Left lung (tissue), 10 donors: Measurements from ENCODE around the gene TTC17. TPM values are rescaled to one million over a fixed set of nuclear protein-coding genes. Genes with fewer than 3 reads are reported as not detected.

Experiments used
- ATAC-seq: fragments of 200-7000 bp; cut with Tn5 transposase; one replicate; pipeline ENCODE4 v1.9.1; 2020; ENCODE audit warnings: moderate library complexity
- DNase-seq, 4 donors: peaks; one replicate each; pipeline ENCODE4 v3.0.0-alpha.2; 2013 to 2020
- H3K27ac ChIP-seq, 2 donors: fragments of 200-600 bp; sonication (generic) in 1 of 2; one replicate each; pipeline versions ENCODE4 v1.5.0 to v1.8.0; 2020 to 2021
- H3K27me3 ChIP-seq, 2 donors: fragments of 200-600 bp; sonication (generic) in 1 of 2; one replicate each; pipeline versions ENCODE4 v1.5.0 to v1.8.0; 2020 to 2021
- H3K36me3 ChIP-seq, 2 donors: fragments of 200-600 bp; sonication (generic) in 1 of 2; one replicate each; pipeline versions ENCODE4 v1.5.0 to v1.8.0; 2020 to 2021
- H3K4me1 ChIP-seq, 2 donors: fragments of 200-600 bp; one replicate each; pipeline ENCODE4 v1.8.0; 2021
- H3K4me3 ChIP-seq, 2 donors: fragments of 200-600 bp; sonication (generic) in 1 of 2; one replicate each; pipeline versions ENCODE4 v1.5.0 to v1.8.0; 2020 to 2021; ENCODE audit warnings: mild to moderate bottlenecking in 1 of 2
- H3K9me3 ChIP-seq, 2 donors: fragments of 200-600 bp; sonication (generic) in 1 of 2; one replicate each; pipeline versions ENCODE4 v1.5.0 to v1.8.0; 2020 to 2021
- intact Hi-C, 2 donors: fragments of 100-400 bp; cut with DNase I; formaldehyde crosslinking; loops; one replicate each; pipeline versions ENCODE4 v1.11.2 to v1.14.2; 2022
- polyA plus RNA-seq, 6 donors: library from polyadenylated mRNA; unstranded; fragments of 120-200 nt; gene quantifications; one replicate each; pipeline ENCODE4 v1.2.1, GENCODE V29; 2013; ENCODE audit not compliant: insufficient read length in 6 of 6
- total RNA-seq, 2 donors: library from RNA; stranded (reverse); fragmentation: NEBNext Ultra II Directional; extraction: Animal tissue kit (Norgen Biotek cat#: 25700); gene quantifications; one replicate each; pipeline ENCODE4 v1.2.1, GENCODE V29; 2021
- TF ChIP-seq, protein P1 (sequence below), 2 donors: fragments of 200-600 bp; sonication (generic) in 1 of 2; IDR thresholded peaks; one replicate each; pipeline versions ENCODE4 v1.5.0 to v1.8.0; 2021; ENCODE audit warnings: antibody characterized with exemption in 2 of 2
- donor health status: DM: no; HTN: yes; CAD: no.
- donor health status: DM: no; HTN: no; CAD: no.

Gene TTC17
- total and polyA plus RNA-seq, 8 donors = 71.3 to 216 (median 169) TPM

DNA sequence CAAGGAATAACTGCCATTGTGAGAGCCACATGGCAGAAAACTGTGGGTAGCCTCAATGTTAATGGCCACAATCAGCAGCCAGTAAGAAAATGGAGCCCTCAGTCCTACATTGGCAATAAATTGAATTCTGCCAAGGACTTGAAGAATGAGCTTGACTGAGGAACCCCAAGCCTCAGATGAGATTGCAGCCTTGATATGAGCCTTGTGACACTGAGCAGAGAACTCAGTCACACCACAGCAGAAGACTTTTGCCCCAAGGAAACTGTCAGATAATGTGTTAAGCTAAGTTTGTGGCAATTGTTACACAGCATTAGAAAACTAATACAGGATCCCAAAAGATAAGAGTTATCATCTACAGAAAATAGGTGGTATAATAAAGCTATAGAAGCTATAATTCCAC lies 2.4 kb upstream of the TTC17 start:
- TF ChIP-seq, protein P1, sequence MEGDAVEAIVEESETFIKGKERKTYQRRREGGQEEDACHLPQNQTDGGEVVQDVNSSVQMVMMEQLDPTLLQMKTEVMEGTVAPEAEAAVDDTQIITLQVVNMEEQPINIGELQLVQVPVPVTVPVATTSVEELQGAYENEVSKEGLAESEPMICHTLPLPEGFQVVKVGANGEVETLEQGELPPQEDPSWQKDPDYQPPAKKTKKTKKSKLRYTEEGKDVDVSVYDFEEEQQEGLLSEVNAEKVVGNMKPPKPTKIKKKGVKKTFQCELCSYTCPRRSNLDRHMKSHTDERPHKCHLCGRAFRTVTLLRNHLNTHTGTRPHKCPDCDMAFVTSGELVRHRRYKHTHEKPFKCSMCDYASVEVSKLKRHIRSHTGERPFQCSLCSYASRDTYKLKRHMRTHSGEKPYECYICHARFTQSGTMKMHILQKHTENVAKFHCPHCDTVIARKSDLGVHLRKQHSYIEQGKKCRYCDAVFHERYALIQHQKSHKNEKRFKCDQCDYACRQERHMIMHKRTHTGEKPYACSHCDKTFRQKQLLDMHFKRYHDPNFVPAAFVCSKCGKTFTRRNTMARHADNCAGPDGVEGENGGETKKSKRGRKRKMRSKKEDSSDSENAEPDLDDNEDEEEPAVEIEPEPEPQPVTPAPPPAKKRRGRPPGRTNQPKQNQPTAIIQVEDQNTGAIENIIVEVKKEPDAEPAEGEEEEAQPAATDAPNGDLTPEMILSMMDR (IDR thresholded peaks at IDR 0.05) = no peak
- no peak for ATAC-seq
- no peak for DNase-seq

DNA sequence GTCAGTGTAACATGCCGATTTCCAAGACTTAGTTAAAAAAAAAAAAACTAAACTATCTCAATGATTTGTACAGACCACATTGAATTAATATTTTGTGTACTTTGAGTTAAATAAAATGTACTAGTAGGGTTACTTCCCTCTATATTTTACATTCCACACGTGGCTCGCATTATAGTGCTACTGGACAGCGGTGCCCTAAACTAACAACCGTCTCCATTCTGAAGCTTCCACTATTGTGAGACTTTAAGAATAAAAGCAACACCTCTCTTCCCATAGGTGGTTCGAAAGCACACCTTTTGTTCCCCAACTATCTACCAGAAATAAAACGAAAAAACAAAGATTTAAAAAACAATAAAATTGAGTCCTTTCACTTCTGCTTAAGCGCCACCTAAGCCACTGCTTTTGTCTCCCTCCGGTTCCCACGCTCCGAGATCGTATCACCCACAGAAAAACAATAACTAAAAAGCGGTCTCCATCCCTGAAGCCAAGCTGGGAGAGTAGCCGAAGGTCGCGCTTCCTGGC lies 380 bp upstream of the TTC17 start:
- TF ChIP-seq, protein P1 (IDR thresholded peaks at IDR 0.05) = no peak
- H3K4me3 ChIP-seq = peak overlapping the region; percentile 88 to 98
- no peak for DNase-seq
- H3K4me1 ChIP-seq = peaks cover 14 to 24% of the 10 kb centered on the region in 2 donors
- H3K27ac ChIP-seq = peak overlapping the region; percentile 84 to 96
- no peaks in the 10 kb centered on the region for H3K9me3 ChIP-seq
- peak; percentile 40 for ATAC-seq
- intact Hi-C loops = no loop called here
- H3K27me3 ChIP-seq = no peaks in the 10 kb centered on the region
- no peaks in the 10 kb centered on the region for H3K36me3 ChIP-seq

More for the DNA sequence above, 2.4 kb upstream of the TTC17 start:
- Histone ChIP-seq H3K36me3 (no peaks in the 10 kb centered on the region), H3K4me3 (no peak overlapping the region), H3K9me3 (no peaks in the 10 kb centered on the region), H3K4me1 (peaks cover 14 to 24% of the 10 kb centered on the region in 2 donors), H3K27me3 (no peaks in the 10 kb centered on the region), H3K27ac (no peak overlapping the region)
- intact Hi-C loops = no loop called here

- ATAC-seq = peak; percentile 45
- Histone ChIP-seq H3K36me3 (no peaks in the 10 kb centered on the region), H3K4me1 (peaks cover 14 to 24% of the 10 kb centered on the region in 2 donors), H3K4me3 (peak overlapping the region; percentile 88 to 98), H3K27me3 (no peaks in the 10 kb centered on the region), H3K27ac (peak overlapping the region; percentile 84 to 96), H3K9me3 (no peaks in the 10 kb centered on the region)
- intact Hi-C loops = no loop called here
- TF ChIP-seq, protein P1 (IDR thresholded peaks at IDR 0.05) = no peak
- DNase-seq = no peak
These were observed 700 bp downstream of the TTC17 start for GRCh38 chr11:43359422-43359818.

- peak overlapping the region in 1 of 2 donors; percentile 98 for H3K4me3 ChIP-seq
- no peak for ATAC-seq
These were observed 1.8 kb downstream of the TTC17 start for GRCh38 chr11:43360361-43361032.

GRCh38 chr11:43366677-43367076 lies 8.0 kb downstream of the TTC17 start:
- intact Hi-C loops = no loop called here
- Histone ChIP-seq H3K9me3 (no peaks in the 10 kb centered on the region), H3K4me3 (no peak overlapping the region), H3K27ac (peak overlapping the region in 1 of 2 donors; percentile 49), H3K27me3 (no peaks in the 10 kb centered on the region), H3K36me3 (peaks cover 0 to 11% of the 10 kb centered on the region in 2 donors), H3K4me1 (peaks cover 7 to 27% of the 10 kb centered on the region in 2 donors)
- ATAC-seq = peak; percentile 16
- TF ChIP-seq, protein P1 (IDR thresholded peaks at IDR 0.05) = no peak
- no peak for DNase-seq

More at GRCh38 chr11:43360361-43361032, 1.8 kb downstream of the TTC17 start:
- no peak for DNase-seq
- intact Hi-C loops = no loop called here
- peak overlapping the region in 1 of 2 donors; percentile 96 for H3K27ac ChIP-seq
- H3K27me3 ChIP-seq = no peaks in the 10 kb centered on the region
- H3K9me3 ChIP-seq = no peaks in the 10 kb centered on the region
- peaks cover 14 to 24% of the 10 kb centered on the region in 2 donors for H3K4me1 ChIP-seq
- peaks cover 0 to 8% of the 10 kb centered on the region in 2 donors for H3K36me3 ChIP-seq
- TF ChIP-seq, protein P1 (IDR thresholded peaks at IDR 0.05) = no peak
